Activated naive CD4-positive, alpha-beta T cell treated with anti-CD3 and anti-CD28 coated beads, Interleukin-2, amount 50 U/mL, for 24 hours (primary cell): ENCODE data around the gene PLCD1.

Experiments
- H3K27ac Mint-ChIP-seq: one replicate; pipeline ENCODE4 v1.8.0; 2021; ENCODE audit warnings: mild to moderate bottlenecking, mixed read lengths
- H3K27me3 Mint-ChIP-seq: one replicate; pipeline ENCODE4 v1.8.0; 2021; ENCODE audit warnings: mixed read lengths
- H3K36me3 Mint-ChIP-seq: one replicate; pipeline ENCODE4 v1.8.0; 2021; ENCODE audit warnings: mixed read lengths
- H3K4me1 Mint-ChIP-seq: one replicate; pipeline ENCODE4 v1.8.0; 2021; ENCODE audit warnings: mixed read lengths
- H3K4me3 Mint-ChIP-seq: one replicate; pipeline ENCODE4 v1.8.0; 2021; ENCODE audit warnings: mild to moderate bottlenecking, mixed read lengths
- H3K9me3 Mint-ChIP-seq: one replicate; pipeline ENCODE4 v1.8.0; 2021; ENCODE audit warnings: mixed read lengths

The PLCD1 gene

DNA sequence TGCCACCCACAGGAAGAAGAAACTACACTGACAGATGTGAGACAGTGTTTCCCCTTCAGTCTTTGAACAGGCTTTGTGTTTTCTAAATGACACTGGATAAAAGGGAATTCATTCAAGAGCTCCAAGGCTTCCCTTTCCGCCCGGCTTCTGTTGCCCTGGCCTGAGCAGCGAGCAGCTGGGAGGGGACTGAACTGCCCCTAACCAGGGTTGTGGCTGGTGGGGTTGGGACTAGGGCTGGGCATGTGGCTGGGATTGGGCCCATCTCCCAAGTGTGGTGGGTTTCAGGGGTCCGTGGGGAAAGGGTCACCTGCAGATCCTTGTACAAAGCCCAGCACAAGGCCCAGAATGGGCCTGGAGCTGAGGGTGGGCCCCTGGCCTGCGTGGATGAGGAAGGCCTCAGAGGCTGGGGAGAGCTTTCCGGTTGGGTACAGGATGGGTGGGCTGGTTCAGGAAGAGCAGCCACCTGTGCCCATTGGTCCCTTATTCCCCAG is 28.4 kb downstream of the PLCD1 start:
- Mint-ChIP-seq H3K9me3 (no peaks in the 10 kb centered on the region), H3K36me3 (peaks cover 8% of the 10 kb centered on the region), H3K4me1 (peaks cover 52% of the 10 kb centered on the region), H3K27me3 (no peaks in the 10 kb centered on the region), H3K27ac (no peak overlapping the region), H3K4me3 (no peak overlapping the region)

DNA sequence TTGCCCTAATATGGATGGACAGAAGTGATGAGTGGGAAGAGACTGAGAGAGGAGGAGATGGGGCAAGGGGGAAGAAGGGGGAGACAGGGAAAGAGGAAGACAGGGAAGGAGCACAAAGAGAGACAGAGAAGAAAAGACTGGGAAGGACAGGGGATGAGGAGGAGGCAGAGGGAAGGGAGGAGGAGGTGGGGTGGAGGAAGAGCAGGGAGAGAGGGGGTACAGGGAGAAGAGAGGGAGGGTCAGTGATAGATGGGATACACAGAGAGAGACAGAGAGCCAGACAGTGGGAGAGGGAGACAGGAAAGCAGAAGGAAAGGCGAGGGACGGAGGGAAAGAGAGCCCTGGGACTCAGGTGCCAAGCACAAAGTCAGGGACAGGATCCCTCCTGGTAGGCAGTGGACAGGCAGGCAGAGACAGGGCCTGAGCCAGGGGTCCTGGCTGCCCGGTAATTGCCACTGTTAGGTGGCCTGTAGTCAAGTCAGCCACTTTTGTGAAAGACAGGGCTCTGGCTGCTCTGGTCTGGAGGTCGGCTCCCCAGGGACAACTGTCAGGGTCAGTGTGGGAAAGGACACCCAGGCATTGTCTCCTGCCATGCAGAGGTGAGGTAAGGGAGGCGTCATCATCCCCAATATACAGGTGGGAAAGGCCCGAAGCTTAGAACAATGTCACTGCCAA is 29.1 kb downstream of the PLCD1 start:
- Mint-ChIP-seq H3K27ac (peak overlapping the region; percentile 83), H3K27me3 (no peaks in the 10 kb centered on the region), H3K4me1 (peaks cover 59% of the 10 kb centered on the region), H3K36me3 (peaks cover 12% of the 10 kb centered on the region), H3K9me3 (no peaks in the 10 kb centered on the region), H3K4me3 (no peak overlapping the region)

DNA sequence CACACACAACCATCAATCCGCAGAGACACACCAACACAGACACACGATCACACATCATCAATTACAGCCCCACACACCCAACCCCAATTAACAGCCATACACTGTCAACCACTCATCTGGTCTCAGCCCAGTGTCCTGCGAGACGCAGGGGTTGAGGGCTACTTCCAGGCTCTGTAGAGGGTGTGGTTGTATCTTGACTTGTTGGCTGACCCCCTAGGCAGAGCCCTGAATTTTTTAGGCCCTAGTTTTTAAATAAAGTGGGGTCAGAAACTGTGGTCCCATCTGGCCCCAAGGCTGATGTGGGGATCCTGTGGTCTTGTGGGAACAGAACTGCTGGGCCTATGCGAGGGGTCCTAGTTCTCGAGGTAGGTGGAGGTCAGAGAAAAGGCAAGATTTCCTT is 29.6 kb downstream of the PLCD1 start:
- peaks cover 12% of the 10 kb centered on the region for H3K36me3 Mint-ChIP-seq
- H3K4me1 Mint-ChIP-seq: peaks cover 63% of the 10 kb centered on the region
- no peak overlapping the region for H3K27ac Mint-ChIP-seq
- no peaks in the 10 kb centered on the region for H3K9me3 Mint-ChIP-seq
- no peak overlapping the region for H3K4me3 Mint-ChIP-seq
- H3K27me3 Mint-ChIP-seq: no peaks in the 10 kb centered on the region

DNA sequence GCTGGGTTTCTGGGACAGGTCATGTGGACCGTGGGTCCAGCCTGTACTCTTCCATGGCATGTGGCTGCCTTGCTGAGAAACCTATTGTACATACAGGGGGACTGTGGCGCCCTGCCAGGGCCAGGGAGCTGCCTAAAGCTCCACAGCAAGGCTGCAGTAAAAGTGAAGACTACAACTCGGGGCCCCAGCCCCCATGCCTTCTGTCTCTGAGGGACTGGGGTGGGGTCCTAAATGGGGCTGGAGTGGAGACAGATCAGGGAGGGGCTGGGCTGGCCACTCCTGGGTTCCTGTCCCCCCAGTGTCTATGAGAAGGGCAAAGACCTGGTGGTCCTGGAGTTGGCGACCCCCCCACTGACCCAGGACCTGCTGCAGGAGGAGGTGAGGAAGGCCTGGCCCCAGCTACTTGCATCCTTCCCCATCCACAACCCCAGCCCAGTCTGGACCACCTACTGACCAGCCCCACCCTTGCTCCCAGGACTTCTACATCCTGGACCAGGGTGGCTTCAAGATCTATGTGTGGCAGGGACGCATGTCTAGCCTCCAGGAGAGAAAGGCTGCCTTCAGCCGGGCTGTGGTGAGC is 31.6 kb downstream of the PLCD1 start:
- H3K27me3 Mint-ChIP-seq: no peaks in the 10 kb centered on the region
- no peaks in the 10 kb centered on the region for H3K9me3 Mint-ChIP-seq
- peak overlapping the region; percentile 87 for H3K27ac Mint-ChIP-seq
- peaks cover 63% of the 10 kb centered on the region for H3K4me1 Mint-ChIP-seq
- peaks cover 12% of the 10 kb centered on the region for H3K36me3 Mint-ChIP-seq
- peak overlapping the region; percentile 4 for H3K4me3 Mint-ChIP-seq

DNA sequence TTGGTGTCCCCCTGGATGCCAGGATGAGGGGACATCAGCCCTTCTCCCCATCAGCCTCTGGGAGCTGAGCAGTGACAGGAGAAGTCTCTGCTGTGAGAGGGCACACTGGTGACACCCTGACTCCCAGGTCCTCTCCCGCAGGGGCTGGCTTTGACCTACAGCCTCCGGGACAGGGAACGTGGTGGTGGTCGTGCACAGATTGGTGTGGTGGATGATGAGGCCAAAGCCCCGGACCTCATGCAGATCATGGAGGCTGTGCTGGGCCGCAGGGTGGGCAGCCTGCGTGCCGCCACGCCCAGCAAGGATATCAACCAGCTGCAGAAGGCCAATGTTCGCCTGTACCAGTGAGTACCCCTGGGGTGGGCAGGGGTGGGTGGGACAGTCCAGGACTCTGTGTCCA is 32.1 kb downstream of the PLCD1 start:
- no peaks in the 10 kb centered on the region for H3K27me3 Mint-ChIP-seq
- no peaks in the 10 kb centered on the region for H3K9me3 Mint-ChIP-seq
- peak overlapping the region; percentile 11 for H3K4me3 Mint-ChIP-seq
- H3K4me1 Mint-ChIP-seq: peaks cover 62% of the 10 kb centered on the region
- H3K27ac Mint-ChIP-seq: peak overlapping the region; percentile 62
- peaks cover 12% of the 10 kb centered on the region for H3K36me3 Mint-ChIP-seq

DNA sequence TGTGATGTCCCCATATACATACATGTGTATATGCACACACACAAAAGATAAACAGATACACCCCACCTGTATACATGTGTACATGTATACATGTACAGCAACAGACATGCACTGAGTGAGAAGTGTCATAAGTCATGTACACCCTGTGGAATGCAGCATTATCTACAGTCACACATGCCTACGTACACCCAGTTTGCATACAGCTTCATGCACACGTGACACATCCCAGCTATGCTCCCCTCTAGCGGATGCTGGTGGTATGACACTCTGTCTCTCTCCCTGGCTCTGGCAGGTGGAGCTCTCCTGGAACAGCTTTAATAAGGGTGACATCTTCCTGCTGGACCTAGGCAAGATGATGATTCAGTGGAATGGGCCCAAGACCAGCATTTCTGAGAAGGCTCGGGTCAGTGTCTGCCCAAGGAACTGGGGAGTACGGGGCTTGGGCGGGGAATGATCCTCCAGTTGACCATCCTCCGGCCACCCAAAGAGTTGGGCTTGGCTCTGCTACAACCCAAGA is 32.6 kb downstream of the PLCD1 start:
- Mint-ChIP-seq H3K4me1 (peaks cover 62% of the 10 kb centered on the region), H3K9me3 (no peaks in the 10 kb centered on the region), H3K4me3 (peak overlapping the region; percentile 63), H3K36me3 (peaks cover 12% of the 10 kb centered on the region), H3K27ac (peak overlapping the region; percentile 71), H3K27me3 (no peaks in the 10 kb centered on the region)

DNA sequence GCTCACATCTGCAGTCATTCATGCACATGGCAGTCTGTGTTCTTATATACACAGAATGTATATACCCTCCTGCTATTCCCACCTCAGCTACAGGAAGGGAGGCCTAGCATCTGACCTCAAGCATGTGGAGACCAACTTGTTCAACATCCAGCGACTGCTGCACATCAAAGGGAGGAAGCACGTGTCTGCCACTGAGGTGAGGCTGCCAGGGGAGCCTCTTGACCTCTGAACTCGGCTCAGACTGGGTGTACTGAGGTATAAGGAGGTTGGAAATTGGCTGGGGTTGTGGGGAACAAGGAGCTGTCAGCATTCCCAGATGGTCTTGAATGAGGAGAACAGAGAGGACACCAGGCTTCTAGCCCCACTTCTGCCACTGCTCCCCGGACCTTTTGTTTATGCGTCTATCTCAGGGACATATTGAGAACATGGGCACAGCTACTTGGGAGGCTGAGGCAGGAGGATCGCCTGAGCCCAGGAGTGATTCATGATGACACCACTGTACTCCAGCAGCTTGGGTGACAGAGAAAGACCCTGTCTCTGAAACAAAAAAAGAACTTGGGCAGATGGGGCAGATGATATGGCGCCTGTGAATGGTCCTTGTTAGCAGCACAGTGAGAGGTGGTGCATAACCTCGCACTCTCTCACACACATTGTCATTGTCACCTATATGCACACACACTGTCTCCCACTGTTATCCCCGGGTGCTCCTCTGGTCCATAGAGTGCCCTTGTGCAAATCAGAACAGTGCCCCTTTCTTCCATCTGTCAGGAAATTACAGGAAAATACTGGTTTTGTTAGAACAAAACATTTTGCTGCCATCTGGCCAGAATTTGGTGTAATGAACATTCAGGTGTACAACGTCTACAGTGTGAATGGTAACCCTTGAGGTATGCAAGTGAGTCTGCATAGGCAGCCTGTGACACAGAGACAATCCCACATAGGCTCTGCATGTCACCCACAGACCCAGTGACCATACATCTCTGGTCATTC is 33.5 kb downstream of the PLCD1 start:
- Mint-ChIP-seq H3K27ac (peak overlapping the region; percentile 35), H3K9me3 (no peaks in the 10 kb centered on the region)

DNA sequence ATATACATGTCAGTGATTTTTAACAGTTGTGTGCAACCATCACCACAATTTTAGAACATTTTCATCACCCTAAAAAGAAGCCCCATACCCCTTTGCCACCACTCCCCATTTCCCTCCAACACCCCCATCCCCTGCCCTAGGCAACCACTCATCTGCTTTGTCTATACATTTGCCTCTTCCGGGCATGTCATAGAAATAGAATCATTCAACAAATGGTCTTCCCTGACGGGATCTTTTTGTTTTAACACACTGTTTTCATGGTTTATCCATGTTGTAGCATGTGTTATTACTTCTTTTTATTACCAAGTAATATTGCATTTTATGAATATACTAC is 34.8 kb downstream of the PLCD1 start:
- peak overlapping the region; percentile 98 for H3K27ac Mint-ChIP-seq
- H3K27me3 Mint-ChIP-seq: no peaks in the 10 kb centered on the region
- H3K4me1 Mint-ChIP-seq: peaks cover 60% of the 10 kb centered on the region
- H3K9me3 Mint-ChIP-seq: no peaks in the 10 kb centered on the region
- H3K4me3 Mint-ChIP-seq: peak overlapping the region; percentile 94
- peaks cover 12% of the 10 kb centered on the region for H3K36me3 Mint-ChIP-seq

More for the DNA sequence above, 33.5 kb downstream of the PLCD1 start:
- Mint-ChIP-seq H3K27me3 (no peaks in the 10 kb centered on the region), H3K4me1 (peaks cover 62% of the 10 kb centered on the region), H3K36me3 (peaks cover 12% of the 10 kb centered on the region), H3K4me3 (peak overlapping the region; percentile 94)

DNA sequence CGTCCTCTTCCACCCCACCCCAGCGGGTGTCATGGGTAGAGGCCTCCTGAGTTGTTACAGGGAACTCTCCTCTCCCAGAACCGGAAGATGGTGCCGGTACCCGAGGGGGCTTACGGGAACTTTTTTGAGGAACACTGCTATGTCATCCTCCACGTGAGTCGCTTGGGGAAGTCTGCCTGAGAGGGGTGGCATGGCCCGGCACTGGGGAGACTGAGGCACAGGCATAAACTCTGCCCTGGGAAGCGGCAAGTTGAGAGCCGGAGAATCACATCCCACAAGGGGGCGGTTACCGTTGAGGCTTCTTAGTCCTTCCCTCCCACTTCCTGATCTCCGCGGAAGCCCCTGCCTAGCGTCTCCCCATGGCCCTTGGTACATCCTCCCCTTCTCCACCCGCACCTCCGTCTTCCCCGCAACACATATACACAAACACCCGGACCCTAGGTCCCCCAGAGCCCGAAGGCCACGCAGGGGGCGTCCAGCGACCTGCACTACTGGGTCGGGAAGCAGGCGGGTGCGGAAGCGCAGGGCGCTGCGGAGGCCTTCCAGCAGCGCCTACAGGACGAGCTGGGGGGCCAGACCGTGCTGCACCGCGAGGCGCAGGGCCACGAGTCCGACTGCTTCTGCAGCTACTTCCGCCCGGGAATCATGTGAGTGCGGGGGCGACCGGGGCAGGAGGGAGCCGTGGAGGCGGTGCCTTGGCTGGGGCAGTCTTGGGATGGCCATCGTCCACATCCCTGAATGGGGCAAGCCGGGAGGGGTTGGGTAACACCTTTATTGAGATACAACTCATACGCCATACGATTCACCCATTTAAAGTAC is 35.4 kb downstream of the PLCD1 start:
- Mint-ChIP-seq H3K4me3 (peak overlapping the region; percentile 94), H3K36me3 (peaks cover 12% of the 10 kb centered on the region), H3K4me1 (peaks cover 54% of the 10 kb centered on the region), H3K27ac (peak overlapping the region; percentile 98), H3K27me3 (no peaks in the 10 kb centered on the region), H3K9me3 (no peaks in the 10 kb centered on the region)

DNA sequence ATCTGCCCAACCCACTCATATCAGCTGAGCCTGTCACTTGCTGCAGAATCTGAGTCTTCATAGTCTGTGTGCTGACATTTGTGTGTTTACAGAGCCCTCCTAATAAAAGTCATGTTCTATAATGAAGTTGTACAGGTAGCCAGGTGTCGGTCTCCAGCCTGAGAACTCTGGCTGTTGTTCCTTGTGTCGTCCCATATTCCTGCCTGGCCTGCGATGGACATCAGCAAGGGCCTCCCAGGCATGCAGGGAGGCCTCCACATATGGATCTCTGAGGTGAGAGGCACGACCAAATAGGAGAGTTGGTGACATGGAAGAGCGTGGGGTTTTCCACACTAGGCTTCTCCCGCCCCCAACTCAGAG is 36.0 kb downstream of the PLCD1 start:
- Mint-ChIP-seq H3K9me3 (no peaks in the 10 kb centered on the region), H3K4me1 (peaks cover 50% of the 10 kb centered on the region), H3K27ac (peak overlapping the region; percentile 98), H3K4me3 (peak overlapping the region; percentile 94), H3K36me3 (peaks cover 12% of the 10 kb centered on the region), H3K27me3 (no peaks in the 10 kb centered on the region)

DNA sequence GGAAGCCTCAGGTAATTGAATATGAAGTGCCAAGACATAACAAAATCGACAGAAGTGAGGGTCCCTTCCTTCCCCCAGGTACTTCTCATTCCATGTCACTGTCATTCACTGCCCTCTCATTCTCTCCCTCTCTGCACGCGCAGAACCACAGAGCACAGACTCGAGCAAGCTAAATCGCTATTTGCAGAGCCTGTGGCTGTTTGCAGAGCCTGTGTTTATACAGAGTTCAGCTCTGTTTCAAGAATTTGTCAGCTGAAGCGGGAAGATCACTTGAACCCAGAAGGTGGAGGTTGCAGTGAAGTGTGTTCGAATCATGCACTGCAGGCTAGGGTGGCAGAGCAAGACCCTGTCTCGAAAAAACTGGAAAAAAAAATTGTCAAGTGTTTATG is 36.4 kb downstream of the PLCD1 start:
- H3K9me3 Mint-ChIP-seq: no peaks in the 10 kb centered on the region
- no peaks in the 10 kb centered on the region for H3K27me3 Mint-ChIP-seq
- peaks cover 46% of the 10 kb centered on the region for H3K4me1 Mint-ChIP-seq
- H3K36me3 Mint-ChIP-seq: peaks cover 12% of the 10 kb centered on the region
- peak overlapping the region; percentile 94 for H3K4me3 Mint-ChIP-seq
- peak overlapping the region; percentile 98 for H3K27ac Mint-ChIP-seq

DNA sequence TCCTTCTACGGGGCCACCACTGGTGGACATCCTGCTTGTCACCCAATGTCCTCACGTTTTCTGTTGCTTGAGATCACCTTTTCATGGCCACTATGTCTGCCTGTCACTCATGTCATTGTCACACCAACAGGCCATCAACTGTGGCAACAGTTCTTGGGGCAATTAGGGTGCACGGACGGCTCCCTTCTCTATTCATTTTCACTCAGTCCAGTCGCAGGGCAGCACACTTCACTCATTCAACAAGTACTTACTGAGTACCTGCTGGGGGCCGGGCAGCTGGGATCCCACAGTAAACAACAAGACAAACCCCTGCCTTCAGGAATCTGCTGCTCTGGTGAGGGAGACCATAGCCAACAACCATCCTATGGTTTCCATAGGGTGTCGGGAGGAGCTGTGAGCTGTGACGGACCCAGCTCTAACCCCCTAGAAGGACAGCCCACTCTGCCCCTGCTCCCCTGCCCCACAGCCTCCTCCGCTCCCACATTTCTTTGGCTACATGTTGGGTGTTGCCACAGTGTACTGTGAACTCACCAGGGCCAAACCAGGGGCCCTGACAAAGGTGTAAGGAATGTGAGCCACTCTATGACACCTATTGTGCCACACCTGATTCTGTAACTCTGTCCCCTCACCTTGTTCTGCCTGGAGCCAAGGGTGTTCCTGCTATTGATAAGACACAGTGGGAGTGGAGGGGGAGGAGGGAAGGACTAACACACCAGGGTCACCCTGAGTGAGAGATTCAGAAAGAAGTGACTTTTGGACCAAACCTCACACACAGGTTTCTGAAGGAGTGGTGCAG is 37.0 kb downstream of the PLCD1 start:
- peaks cover 41% of the 10 kb centered on the region for H3K4me1 Mint-ChIP-seq
- H3K36me3 Mint-ChIP-seq: peaks cover 12% of the 10 kb centered on the region
- H3K27ac Mint-ChIP-seq: no peak overlapping the region
- H3K27me3 Mint-ChIP-seq: no peaks in the 10 kb centered on the region
- H3K4me3 Mint-ChIP-seq: peak overlapping the region; percentile 94
- H3K9me3 Mint-ChIP-seq: no peaks in the 10 kb centered on the region

DNA sequence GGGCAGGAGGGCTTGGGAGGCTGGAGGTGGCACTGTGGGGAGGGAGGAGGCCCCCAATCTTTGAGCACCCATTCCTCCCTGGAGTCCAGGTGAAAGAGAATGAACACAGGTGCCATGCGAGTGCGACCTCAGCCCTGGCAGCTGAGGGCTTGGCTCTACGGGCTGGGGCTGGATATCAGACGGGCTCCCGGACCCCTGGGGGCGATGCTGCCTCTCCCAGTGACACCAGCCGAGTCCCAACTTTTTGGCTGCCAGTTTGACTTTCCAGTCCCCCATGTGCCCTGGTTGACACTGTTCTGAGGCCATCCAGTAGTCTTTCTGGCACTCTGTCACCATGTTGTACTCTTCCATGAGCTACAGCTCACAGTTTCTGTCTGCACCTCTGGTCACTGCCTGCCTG is 37.6 kb downstream of the PLCD1 start:
- Mint-ChIP-seq H3K27me3 (no peaks in the 10 kb centered on the region), H3K36me3 (peaks cover 10% of the 10 kb centered on the region), H3K4me3 (no peak overlapping the region), H3K4me1 (peaks cover 36% of the 10 kb centered on the region), H3K27ac (no peak overlapping the region), H3K9me3 (no peaks in the 10 kb centered on the region)

DNA sequence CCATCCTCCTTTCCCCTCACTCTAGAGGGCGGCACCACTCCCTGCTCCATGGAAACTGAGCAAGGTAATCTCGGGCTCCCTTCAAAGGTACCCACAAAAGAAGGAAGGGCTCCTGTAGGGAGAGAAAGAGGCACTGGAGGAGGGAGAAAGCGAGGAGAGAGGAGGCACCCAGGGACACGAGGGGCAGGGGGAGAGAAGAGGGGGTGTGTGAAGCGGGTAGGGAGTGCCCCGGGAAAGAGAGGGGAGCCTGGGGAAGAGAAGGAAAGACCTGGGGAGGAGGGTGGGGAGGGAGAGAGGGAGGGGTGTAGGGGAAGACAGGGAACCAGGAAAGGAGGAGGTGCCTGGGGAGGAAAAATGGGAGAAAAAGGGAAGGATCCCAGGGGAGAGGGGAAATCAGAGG is 38.3 kb downstream of the PLCD1 start:
- Mint-ChIP-seq H3K27ac (no peak overlapping the region), H3K9me3 (no peaks in the 10 kb centered on the region), H3K4me1 (peaks cover 29% of the 10 kb centered on the region), H3K4me3 (no peak overlapping the region), H3K27me3 (no peaks in the 10 kb centered on the region), H3K36me3 (peaks cover 3% of the 10 kb centered on the region)
